Cardiac muscle cell (in vitro differentiated cells and primary cell): ENCODE data around the gene UBE2E1. TPM values are rescaled to one million over a fixed set of nuclear protein-coding genes. Genes with fewer than 3 reads are reported as not detected.

Experiments used
- DNase-seq, 2 donors: peaks; one replicate each; pipeline versions ENCODE4 v3.0.0 to v3.0.0-alpha.2; 2010 to 2017; ENCODE audit warnings: low read depth in 1 of 2, low spot score in 1 of 2
- H3K27ac ChIP-seq: fragments of 200-600 bp; sonication (generic); 2 replicates; pipeline ENCODE4 v1.5.1; 2016
- H3K27me3 ChIP-seq: fragments of 200-600 bp; sonication (generic); 2 replicates; pipeline ENCODE4 v1.6.0; 2016; ENCODE audit warnings: control low read depth
- H3K36me3 ChIP-seq: fragments of 200-600 bp; sonication (generic); 2 replicates; pipeline ENCODE4 v1.5.1; 2016; ENCODE audit warnings: control low read depth
- H3K4me1 ChIP-seq: fragments of 200-600 bp; sonication (generic); 2 replicates; pipeline ENCODE4 v1.8.1; 2017; ENCODE audit warnings: low read depth, mild to moderate bottlenecking, mixed run types
- H3K4me3 ChIP-seq: fragments of 200-600 bp; sonication (generic); 2 replicates; pipeline ENCODE4 v1.5.1; 2016; ENCODE audit warnings: mild to moderate bottlenecking
- H3K9me3 ChIP-seq: fragments of 200-600 bp; sonication (generic); 2 replicates; pipeline ENCODE4 v1.5.1; 2017; ENCODE audit warnings: low read depth, mild to moderate bottlenecking, control low read depth
- CTCF ChIP-seq: IDR thresholded peaks from 2 replicates; pipeline ENCODE4 v1.5.1; 2012; ENCODE audit warnings: low read depth, mild to moderate bottlenecking, low read length
- polyA plus RNA-seq: library from polyadenylated mRNA; unstranded; fragments of >200 nt; fragmentation: Nextera tagmentation; extraction: Ambion mirVana; gene quantifications from 2 replicates; pipeline ENCODE4 v1.2.1, GENCODE V29; 2016
- total RNA-seq: library from RNA; depleted of rRNA; stranded (reverse); fragments of >200 nt; gene quantifications from 2 replicates; pipeline ENCODE4 v1.2.3, GENCODE V29; 2016

UBE2E1 gene
- total and polyA plus RNA-seq, 2 experiments from 2014 or later = 33.5 to 198 TPM

- H3K27me3 ChIP-seq = no peaks in the 10 kb centered on the region
- H3K27ac ChIP-seq = no peak overlapping the region
- peak in 1 of 2 donors; percentile 18 for DNase-seq
Observed at GRCh38 chr3:23775254-23775909, 30.4 kb upstream of the UBE2E1 start.

GRCh38 chr3:23776352-23776891 lies 29.3 kb upstream of the UBE2E1 start:
- H3K4me1 ChIP-seq = no peaks in the 10 kb centered on the region
- no peak overlapping the region for H3K4me3 ChIP-seq
- no peaks in the 10 kb centered on the region for H3K27me3 ChIP-seq
- DNase-seq = peak in 1 of 2 donors; percentile 85
- no peak overlapping the region for H3K27ac ChIP-seq
- no peaks in the 10 kb centered on the region for H3K36me3 ChIP-seq
- no peaks in the 10 kb centered on the region for H3K9me3 ChIP-seq
- TF ChIP-seq CTCF = no peak

More at GRCh38 chr3:23775254-23775909, 30.4 kb upstream of the UBE2E1 start:
- H3K36me3 ChIP-seq = no peaks in the 10 kb centered on the region
- H3K4me3 ChIP-seq = no peak overlapping the region
- H3K9me3 ChIP-seq = no peaks in the 10 kb centered on the region
- H3K4me1 ChIP-seq = no peaks in the 10 kb centered on the region
- TF ChIP-seq CTCF = no peak

- DNase-seq = peak in 1 of 2 donors; percentile 51
- Histone ChIP-seq H3K36me3 (no peaks in the 10 kb centered on the region), H3K4me3 (no peak overlapping the region), H3K9me3 (no peaks in the 10 kb centered on the region), H3K27ac (no peak overlapping the region), H3K27me3 (no peaks in the 10 kb centered on the region), H3K4me1 (no peaks in the 10 kb centered on the region)
- TF ChIP-seq CTCF = no peak
Observed at GRCh38 chr3:23778446-23778845, 27.3 kb upstream of the UBE2E1 start.

GRCh38 chr3:23779841-23780240 lies 25.9 kb upstream of the UBE2E1 start:
- Histone ChIP-seq H3K4me1 (no peaks in the 10 kb centered on the region), H3K4me3 (no peak overlapping the region), H3K27me3 (no peaks in the 10 kb centered on the region), H3K27ac (no peak overlapping the region), H3K9me3 (no peaks in the 10 kb centered on the region), H3K36me3 (no peaks in the 10 kb centered on the region)
- no peak for TF ChIP-seq CTCF
- no peak for DNase-seq

GRCh38 chr3:23781051-23781450 lies 24.7 kb upstream of the UBE2E1 start:
- Histone ChIP-seq H3K4me1 (no peaks in the 10 kb centered on the region), H3K4me3 (no peak overlapping the region), H3K27me3 (no peaks in the 10 kb centered on the region), H3K36me3 (no peaks in the 10 kb centered on the region), H3K27ac (no peak overlapping the region), H3K9me3 (no peaks in the 10 kb centered on the region)
- no peak for TF ChIP-seq CTCF
- no peak for DNase-seq
